ENCODE measurements around the gene TMEM272. TPM values are rescaled to one million over a fixed set of nuclear protein-coding genes. Genes with fewer than 3 reads are reported as not detected.

The TMEM272 gene
- total and polyA plus RNA-seq, 12 donors, result 0.03 to 0.17 (median 0.05) TPM; not detected in 9

GRCh38 chr13:51797664-51798488, 47.1 kb downstream of the TMEM272 start:
- H3K9me3 ChIP-seq (replicated peaks in 1 of 3), result no peaks in the 10 kb centered on the region
- H3K4me1 ChIP-seq (replicated peaks in 1 of 2), result peaks cover 13 to 28% of the 10 kb centered on the region in 2 donors
- WGBS, 4 donors, result 68 to 77% (median 75%) methylated on average over 8 to 12 of the region's 12 CpGs
- TF ChIP-seq POLR2A (IDR thresholded peaks at IDR 0.05) (no peak), CTCF (IDR thresholded peaks at IDR 0.05) (peak; percentile 15 to 58 (median 48))
- H3K36me3 ChIP-seq (replicated peaks in 1 of 2), result no peaks in the 10 kb centered on the region
- no peak overlapping the region for H3K4me3 ChIP-seq
- intact Hi-C loops (cut with DNase I), result no loop called here
- DNase-seq, result peak in 6 of 7 donors; percentile 41 to 87 (median 55)
- H3K27ac ChIP-seq, result peak overlapping the region in 1 of 5 donors; percentile 27
- H3K27me3 ChIP-seq, result no peaks in the 10 kb centered on the region

GRCh38 chr13:51796546-51796945, 48.4 kb downstream of the TMEM272 start:
- Histone ChIP-seq H3K27ac (no peak overlapping the region), H3K27me3 (no peaks in the 10 kb centered on the region), H3K9me3 (replicated peaks in 1 of 3) (no peaks in the 10 kb centered on the region), H3K36me3 (replicated peaks in 1 of 2) (no peaks in the 10 kb centered on the region), H3K4me3 (no peak overlapping the region), H3K4me1 (replicated peaks in 1 of 2) (peaks cover 7 to 18% of the 10 kb centered on the region in 2 donors)
- TF ChIP-seq POLR2A (IDR thresholded peaks at IDR 0.05) (no peak), CTCF (IDR thresholded peaks at IDR 0.05) (no peak)
- intact Hi-C loops (cut with DNase I), result no loop called here
- WGBS, 4 donors, result 86 to 94% (median 89%) methylated on average over 7 of the region's 7 CpGs
- DNase-seq, result no peak

- Histone ChIP-seq H3K4me3 (no peak overlapping the region), H3K9me3 (replicated peaks in 1 of 3) (no peaks in the 10 kb centered on the region), H3K4me1 (replicated peaks in 1 of 2) (peaks cover 6 to 12% of the 10 kb centered on the region in 2 donors), H3K27me3 (no peaks in the 10 kb centered on the region), H3K27ac (no peak overlapping the region), H3K36me3 (replicated peaks in 1 of 2) (no peaks in the 10 kb centered on the region)
- TF ChIP-seq POLR2A (IDR thresholded peaks at IDR 0.05), result no peak
- TF ChIP-seq CTCF (IDR thresholded peaks at IDR 0.05), result no peak
- no peak for DNase-seq
- intact Hi-C loops (cut with DNase I), result no loop called here
- WGBS, 4 donors, result 85 to 100% (median 93%) methylated on average over 1 to 2 of the region's 2 CpGs
Observed at GRCh38 chr13:51795419-51795818, 49.6 kb downstream of the TMEM272 start.

GRCh38 chr13:51794964-51795363, 50.0 kb downstream of the TMEM272 start:
- WGBS, 4 donors, result 73 to 95% (median 90%) methylated on average over 3 to 4 of the region's 4 CpGs
- no peak for TF ChIP-seq POLR2A (IDR thresholded peaks at IDR 0.05)
- no peak for TF ChIP-seq CTCF (IDR thresholded peaks at IDR 0.05)
- DNase-seq, result no peak
- Histone ChIP-seq H3K4me3 (no peak overlapping the region), H3K27ac (no peak overlapping the region), H3K27me3 (no peaks in the 10 kb centered on the region), H3K9me3 (replicated peaks in 1 of 3) (no peaks in the 10 kb centered on the region), H3K4me1 (replicated peaks in 1 of 2) (peaks cover 6 to 12% of the 10 kb centered on the region in 2 donors), H3K36me3 (replicated peaks in 1 of 2) (no peaks in the 10 kb centered on the region)
- intact Hi-C loops (cut with DNase I), result no loop called here
